HUES48 (cell line): ENCODE data around the gene CRELD1.
"Not testable (repeated sequence)": the region's sequence is repeated elsewhere in the genome, so short reads cannot be mapped to it uniquely, and the experiment has no call there.

Experiments used
- H3K27ac ChIP-seq: one replicate; pipeline ENCODE4 v1.7.0; 2013; ENCODE audit warnings: low read depth, low read length, inconsistent platforms
- H3K27me3 ChIP-seq: 2 replicates; pipeline ENCODE4 v1.6.1; 2013; ENCODE audit warnings: mild to moderate bottlenecking, low read length; ENCODE audit not compliant: control insufficient read depth, insufficient read depth
- H3K36me3 ChIP-seq: 2 replicates; pipeline ENCODE4 v1.6.1; 2013; ENCODE audit warnings: low read length; ENCODE audit not compliant: control insufficient read depth, insufficient read depth
- H3K4me1 ChIP-seq: 2 replicates; pipeline ENCODE4 v1.6.1; 2013; ENCODE audit warnings: mild to moderate bottlenecking, low read length; ENCODE audit not compliant: control insufficient read depth, insufficient read depth
- H3K4me3 ChIP-seq: 2 replicates; pipeline ENCODE4 v1.5.1; 2013; ENCODE audit warnings: mild to moderate bottlenecking, low read depth, low read length
- H3K9ac ChIP-seq: 2 replicates; pipeline ENCODE4 v1.6.1; 2013; ENCODE audit warnings: mild to moderate bottlenecking, low read depth, low read length, moderate library complexity
- H3K9me3 ChIP-seq: 2 replicates; pipeline ENCODE4 v1.6.1; 2013; ENCODE audit warnings: low read length; ENCODE audit not compliant: control insufficient read depth, insufficient read depth

The CRELD1 gene, protein sequence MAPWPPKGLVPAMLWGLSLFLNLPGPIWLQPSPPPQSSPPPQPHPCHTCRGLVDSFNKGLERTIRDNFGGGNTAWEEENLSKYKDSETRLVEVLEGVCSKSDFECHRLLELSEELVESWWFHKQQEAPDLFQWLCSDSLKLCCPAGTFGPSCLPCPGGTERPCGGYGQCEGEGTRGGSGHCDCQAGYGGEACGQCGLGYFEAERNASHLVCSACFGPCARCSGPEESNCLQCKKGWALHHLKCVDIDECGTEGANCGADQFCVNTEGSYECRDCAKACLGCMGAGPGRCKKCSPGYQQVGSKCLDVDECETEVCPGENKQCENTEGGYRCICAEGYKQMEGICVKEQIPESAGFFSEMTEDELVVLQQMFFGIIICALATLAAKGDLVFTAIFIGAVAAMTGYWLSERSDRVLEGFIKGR

DNA sequence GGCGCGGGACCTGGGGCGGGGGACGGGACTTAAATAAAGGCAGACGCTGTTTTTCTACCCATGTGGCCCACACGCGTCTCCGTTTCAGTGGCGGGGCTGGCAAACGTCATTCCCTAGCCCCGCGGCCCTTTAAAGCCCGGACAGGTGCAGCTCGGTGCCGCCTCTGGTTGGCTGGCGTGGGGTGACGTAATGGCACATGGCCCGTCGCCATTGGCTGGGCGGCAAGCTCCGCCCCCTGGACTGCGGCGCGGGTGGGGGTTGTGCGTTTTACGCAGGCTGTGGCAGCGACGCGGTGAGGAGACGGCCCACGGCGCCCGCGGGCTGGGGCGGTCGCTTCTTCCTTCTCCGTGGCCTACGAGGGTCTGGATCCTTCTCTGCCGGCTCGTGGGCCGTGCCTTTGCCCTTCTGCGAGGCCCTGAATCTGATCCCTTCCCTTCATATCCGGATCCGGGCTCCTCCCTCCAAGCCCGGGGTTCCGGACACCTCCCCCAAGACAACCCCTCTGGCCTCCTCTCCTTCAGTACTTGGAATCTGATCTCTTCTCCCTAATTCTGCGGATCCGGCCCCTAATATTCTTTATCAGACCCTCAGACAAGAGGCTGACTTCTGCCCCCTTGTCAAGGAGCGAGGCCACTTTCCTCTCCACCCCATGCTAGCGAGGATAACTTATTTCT lies at the start of gene CRELD1:
Gene CRELD1, plus strand, starts transcription at position 274 of the 674 bp plus-strand sequence. CDS start 605 bp downstream, outside the sequence.
- Histone ChIP-seq H3K9me3 (no peaks in the 10 kb centered on the region), H3K4me1 (peaks cover 7% of the 10 kb centered on the region), H3K27me3 (no peaks in the 10 kb centered on the region), H3K36me3 (peaks cover 18% of the 10 kb centered on the region), H3K27ac (peak within 1 kb of the TSS; percentile 86), H3K4me3 (peak within 1 kb of the TSS; percentile 93), H3K9ac (peak within 1 kb of the TSS; percentile 92)

DNA sequence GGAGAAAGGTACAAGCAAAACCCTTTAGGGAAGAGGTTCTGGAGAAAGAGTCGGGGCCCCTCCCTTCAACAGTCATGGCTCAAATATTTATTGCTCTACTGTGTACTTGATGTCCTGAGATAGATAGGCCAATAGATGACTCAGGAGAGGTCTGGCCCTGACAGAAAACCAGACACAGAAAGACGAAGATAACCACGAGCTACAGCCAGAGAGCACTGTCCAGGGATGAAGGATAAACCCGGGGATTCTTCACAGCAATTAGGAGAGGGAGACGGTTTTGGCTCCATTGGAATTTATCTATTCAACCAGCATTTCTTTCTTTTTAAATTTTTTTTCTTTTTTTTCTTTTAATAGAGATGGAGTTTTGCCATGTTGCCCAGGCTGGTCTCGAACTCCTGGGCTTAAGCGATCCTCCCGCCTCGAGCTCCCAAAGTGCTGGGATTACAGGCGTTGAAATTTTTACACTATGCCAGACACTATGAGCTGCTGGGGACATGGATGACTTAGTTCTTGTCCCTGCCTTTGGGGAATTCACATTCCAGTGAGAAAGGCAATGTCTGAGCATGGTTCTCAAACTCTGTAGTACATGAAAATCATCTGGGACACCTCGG lies 49.0 kb upstream of the CRELD1 start:
- no peak overlapping the region for H3K4me3 ChIP-seq

DNA sequence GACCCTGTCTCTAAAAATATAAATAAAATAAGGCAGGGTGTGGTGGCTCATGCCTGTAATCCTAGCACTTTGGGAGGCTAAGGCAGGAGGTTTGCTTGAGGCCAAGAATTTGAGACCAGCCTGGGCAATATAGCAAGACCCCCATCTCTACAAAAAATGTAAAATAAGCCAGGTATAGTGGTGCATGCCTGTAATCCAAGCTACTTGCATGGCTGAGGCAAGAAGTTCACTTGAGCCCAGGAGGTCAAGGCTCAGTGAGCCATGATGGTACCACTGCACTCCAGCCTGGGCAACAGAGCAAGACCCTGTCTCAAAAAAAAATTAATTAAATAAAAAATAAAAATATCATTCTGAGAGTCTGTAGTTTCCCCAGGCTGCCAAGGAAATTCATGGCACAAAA lies 47.3 kb upstream of the CRELD1 start:
- no peaks in the 10 kb centered on the region for H3K9me3 ChIP-seq

More for the DNA sequence above, 49.0 kb upstream of the CRELD1 start:
- H3K4me1 ChIP-seq: no peaks in the 10 kb centered on the region
- H3K27me3 ChIP-seq: no peaks in the 10 kb centered on the region; the same call in 1 of the 2 replicates
- no peaks in the 10 kb centered on the region for H3K36me3 ChIP-seq
- no peak overlapping the region for H3K27ac ChIP-seq
- no peak overlapping the region for H3K9ac ChIP-seq
- no peaks in the 10 kb centered on the region for H3K9me3 ChIP-seq

DNA sequence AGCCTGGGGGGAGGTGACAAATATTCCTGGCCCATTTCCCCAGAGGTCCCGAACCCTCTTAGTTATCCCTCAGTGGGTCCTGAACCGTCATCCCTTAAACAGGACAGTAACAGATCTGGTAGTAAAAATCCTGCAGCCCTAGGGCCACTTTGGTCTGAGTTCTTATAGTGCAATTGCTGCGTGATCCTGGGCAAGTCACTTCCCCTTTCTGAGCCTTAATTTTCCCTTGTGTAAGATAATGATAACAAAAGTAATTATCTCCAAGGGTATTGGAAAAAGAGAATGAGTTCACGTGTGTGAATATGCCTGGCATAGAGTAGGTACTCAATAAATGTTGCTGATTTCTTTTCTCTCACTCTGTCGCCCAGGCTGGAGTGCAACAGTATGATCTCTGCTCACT lies 46.2 kb upstream of the CRELD1 start:
- no peak overlapping the region for H3K9ac ChIP-seq

More for the DNA sequence above, 47.3 kb upstream of the CRELD1 start:
- no peak overlapping the region for H3K9ac ChIP-seq
- no peak overlapping the region for H3K4me3 ChIP-seq
- H3K4me1 ChIP-seq: no peaks in the 10 kb centered on the region
- H3K27ac ChIP-seq: no peak overlapping the region
- H3K27me3 ChIP-seq: no peaks in the 10 kb centered on the region; the same call in 1 of the 2 replicates
- no peaks in the 10 kb centered on the region for H3K36me3 ChIP-seq

DNA sequence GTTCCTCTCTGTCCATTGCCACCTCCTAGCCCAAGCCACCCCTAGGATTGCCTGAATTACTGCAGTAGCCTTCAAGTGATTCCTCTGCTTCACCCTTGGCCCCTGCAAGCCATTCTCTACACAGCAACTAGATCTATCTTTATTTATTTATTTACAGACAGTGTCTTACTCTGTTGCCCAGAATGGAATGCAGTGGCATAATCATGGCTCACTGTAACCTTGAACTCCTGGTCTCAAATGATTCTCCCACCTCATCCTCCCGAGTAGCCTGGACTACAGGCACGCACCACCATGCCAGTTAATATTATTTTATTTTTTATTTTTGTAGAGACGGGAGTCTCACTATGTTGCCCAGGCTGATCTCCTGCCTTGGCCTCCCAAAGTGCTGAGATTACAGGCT lies 45.1 kb upstream of the CRELD1 start:
- no peaks in the 10 kb centered on the region for H3K9me3 ChIP-seq
- no peak overlapping the region for H3K27ac ChIP-seq
- H3K4me1 ChIP-seq: no peaks in the 10 kb centered on the region
- no peak overlapping the region for H3K4me3 ChIP-seq
- H3K36me3 ChIP-seq: peaks cover 14% of the 10 kb centered on the region
- H3K27me3 ChIP-seq: no peaks in the 10 kb centered on the region; the same call in 1 of the 2 replicates
- no peak overlapping the region for H3K9ac ChIP-seq

More for the DNA sequence above, 46.2 kb upstream of the CRELD1 start:
- Histone ChIP-seq H3K27me3 (no peaks in the 10 kb centered on the region; the same call in 1 of the 2 replicates), H3K36me3 (peaks cover 3% of the 10 kb centered on the region), H3K4me1 (no peaks in the 10 kb centered on the region), H3K27ac (no peak overlapping the region), H3K9me3 (no peaks in the 10 kb centered on the region), H3K4me3 (no peak overlapping the region)

DNA sequence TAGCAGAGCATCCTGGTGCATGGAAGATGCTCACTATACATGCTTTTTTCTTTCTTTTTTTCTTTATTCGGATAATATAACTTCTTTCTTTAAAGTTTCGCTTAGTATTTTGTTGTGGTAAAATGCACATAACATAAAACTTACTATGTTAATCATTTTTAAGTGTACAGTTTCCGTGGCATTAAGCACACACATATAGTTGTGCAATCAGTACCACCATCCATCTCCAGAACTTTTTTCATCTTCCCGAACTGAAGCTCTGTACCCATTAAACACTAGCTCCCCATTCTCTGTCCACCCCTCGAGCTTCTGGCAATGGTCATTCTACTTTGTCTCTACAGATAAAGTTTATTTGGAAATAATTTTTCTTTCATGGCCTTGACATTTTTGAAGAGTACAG lies 44.2 kb upstream of the CRELD1 start:
- Histone ChIP-seq H3K4me1 (no peaks in the 10 kb centered on the region), H3K4me3 (no peak overlapping the region), H3K27ac (no peak overlapping the region), H3K9me3 (no peaks in the 10 kb centered on the region), H3K27me3 (no peaks in the 10 kb centered on the region; the same call in 1 of the 2 replicates), H3K9ac (no peak overlapping the region), H3K36me3 (peaks cover 20% of the 10 kb centered on the region)

DNA sequence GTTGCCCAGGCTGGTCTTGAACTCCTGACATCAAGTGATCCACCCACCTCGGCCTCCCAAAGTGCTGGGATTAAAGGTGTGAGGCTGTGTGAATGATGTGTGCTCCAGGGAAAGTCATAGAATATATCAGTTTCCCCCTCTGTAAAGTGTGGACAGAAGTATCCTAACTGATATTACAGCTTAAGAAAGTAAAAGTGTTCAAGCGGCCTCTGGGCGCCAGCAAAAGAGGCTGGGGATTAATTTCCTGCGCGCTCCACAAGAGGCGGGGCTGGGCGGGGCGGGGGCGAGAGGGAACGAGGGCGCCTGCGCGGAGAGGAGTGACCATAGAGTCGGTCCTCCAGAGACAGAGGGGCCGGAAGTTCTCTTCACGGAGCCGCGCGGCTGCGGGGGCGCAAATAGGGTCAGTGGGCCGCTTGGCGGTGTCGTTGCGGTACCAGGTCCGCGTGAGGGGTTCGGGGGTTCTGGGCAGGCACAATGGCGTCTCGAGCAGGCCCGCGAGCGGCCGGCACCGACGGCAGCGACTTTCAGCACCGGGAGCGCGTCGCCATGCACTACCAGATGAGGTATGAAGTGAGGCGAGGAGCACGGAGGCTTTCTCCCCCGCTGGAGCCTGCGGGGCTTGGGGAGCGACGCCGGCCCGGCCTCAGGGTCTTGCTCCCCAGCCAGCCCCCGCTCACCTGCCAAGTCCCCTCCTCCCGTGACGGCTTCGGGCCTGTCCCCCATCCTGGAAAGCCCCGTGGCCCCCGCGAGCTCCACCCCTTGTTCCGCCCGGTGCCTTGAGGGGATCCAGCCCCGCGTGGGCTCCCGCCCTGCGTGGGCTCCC lies 43.2 kb upstream of the CRELD1 start, which contains the start of gene JAGN1:
Gene JAGN1, plus strand, starts transcription at position 362 of the 823 bp plus-strand sequence. Its CDS starts 113 bp downstream, at position 475.
- peak within 1 kb of the TSS; percentile 98 for H3K4me3 ChIP-seq
- H3K4me1 ChIP-seq: no peaks in the 10 kb centered on the region
- H3K9me3 ChIP-seq: no peaks in the 10 kb centered on the region
- H3K27ac ChIP-seq: peak within 1 kb of the TSS; percentile 86
- H3K36me3 ChIP-seq: peaks cover 20% of the 10 kb centered on the region
- H3K9ac ChIP-seq: peak within 1 kb of the TSS; percentile 96
- H3K27me3 ChIP-seq: no peaks in the 10 kb centered on the region; the same call in 1 of the 2 replicates

DNA sequence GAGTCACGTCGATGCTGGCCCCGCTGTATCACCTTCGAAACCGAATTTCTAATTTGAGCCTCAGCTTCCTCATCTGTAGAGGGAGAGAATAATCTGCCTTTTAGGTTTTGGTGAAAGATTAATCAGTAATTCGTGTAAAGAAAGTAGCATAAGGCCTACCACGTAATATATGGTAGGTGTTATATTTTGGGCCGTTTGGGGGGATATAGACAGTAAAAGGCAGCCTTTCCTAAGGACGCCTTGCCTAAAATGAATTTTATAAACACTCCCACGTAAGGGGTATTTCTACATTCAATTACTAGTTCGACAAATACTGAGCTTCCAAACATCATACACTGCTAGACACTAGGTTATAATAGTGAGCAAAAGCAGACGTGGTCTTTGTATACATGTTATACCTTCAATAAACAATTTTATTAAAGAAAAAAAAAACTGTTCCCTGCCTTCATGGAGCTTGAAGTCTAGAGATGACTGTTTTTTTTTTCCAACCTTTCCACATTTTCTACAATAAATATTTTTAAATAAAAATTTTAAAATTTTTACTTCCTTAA lies 42.5 kb upstream of the CRELD1 start:
- no peaks in the 10 kb centered on the region for H3K4me1 ChIP-seq
- H3K9me3 ChIP-seq: no peaks in the 10 kb centered on the region
- peak overlapping the region; percentile 96 for H3K9ac ChIP-seq

DNA sequence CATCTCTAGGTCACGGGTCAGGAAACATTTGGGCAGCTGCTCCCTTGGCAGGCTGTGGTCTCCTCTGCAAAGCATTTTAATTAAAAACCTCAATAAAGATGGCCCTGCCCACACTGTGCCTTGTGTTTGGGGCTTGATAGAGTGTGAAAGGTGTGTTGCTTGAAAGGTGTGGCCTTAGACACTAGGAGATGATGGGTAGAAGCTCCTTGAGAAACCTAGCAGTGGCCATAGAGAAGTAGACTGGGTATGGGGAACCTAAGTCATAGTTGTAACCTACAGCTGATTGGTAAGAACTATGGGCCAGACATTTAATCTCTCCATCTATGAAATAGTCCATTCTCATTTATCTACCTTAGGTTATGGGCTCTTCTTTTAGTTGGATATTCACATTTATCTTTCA lies 39.9 kb upstream of the CRELD1 start:
- H3K9me3 ChIP-seq: no peaks in the 10 kb centered on the region

More for the DNA sequence above, 42.5 kb upstream of the CRELD1 start:
- H3K27me3 ChIP-seq: no peaks in the 10 kb centered on the region; the same call in 1 of the 2 replicates
- H3K4me3 ChIP-seq: peak overlapping the region; percentile 98
- peaks cover 20% of the 10 kb centered on the region for H3K36me3 ChIP-seq
- peak overlapping the region; percentile 86 for H3K27ac ChIP-seq

DNA sequence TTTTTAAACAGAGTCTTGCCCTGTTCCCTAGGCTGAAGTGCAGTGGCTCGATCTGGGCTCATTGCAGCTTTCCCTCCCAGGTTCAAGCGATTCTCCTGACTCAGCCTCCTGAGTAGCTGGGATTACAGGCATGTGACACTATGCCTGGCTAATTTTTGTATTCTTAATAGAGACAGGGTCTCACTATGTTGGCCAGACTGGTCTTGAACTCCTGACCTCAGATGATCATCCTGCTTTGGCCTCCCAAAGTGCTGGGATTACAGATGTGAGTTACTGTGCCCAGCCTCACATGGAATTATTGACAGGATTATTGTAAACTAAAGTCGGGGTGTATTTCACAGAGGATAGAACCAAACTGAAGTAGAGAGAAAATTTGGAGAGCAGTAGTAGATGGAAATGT lies 37.9 kb upstream of the CRELD1 start:
- H3K9me3 ChIP-seq, H3K27ac ChIP-seq, H3K9ac ChIP-seq, H3K27me3 ChIP-seq, H3K4me3 ChIP-seq, H3K4me1 ChIP-seq: not testable (repeated sequence)
- H3K36me3 ChIP-seq: peaks cover 20% of the 10 kb centered on the region

More for the DNA sequence above, 39.9 kb upstream of the CRELD1 start:
- H3K27me3 ChIP-seq: no peaks in the 10 kb centered on the region; the same call in 1 of the 2 replicates
- H3K4me1 ChIP-seq: no peaks in the 10 kb centered on the region
- H3K4me3 ChIP-seq: no peak overlapping the region
- H3K9ac ChIP-seq: no peak overlapping the region
- H3K27ac ChIP-seq: no peak overlapping the region
- peaks cover 20% of the 10 kb centered on the region for H3K36me3 ChIP-seq
